DOHH2 (cell line): ENCODE results near the gene PCGF3.
"Not testable (repeated sequence)": the region's sequence is repeated elsewhere in the genome, so short reads cannot be mapped to it uniquely, and the experiment has no call there.

Experiments used
- H3F3A ChIP-seq: fragments of 200-600 bp; sonication (generic), shearing (Covaris generic); 2 replicates; pipeline ENCODE4 v1.6.0; 2016; ENCODE audit warnings: antibody characterized with exemption, mild to moderate bottlenecking; ENCODE audit not compliant: control insufficient read depth, insufficient read depth
- H3K27ac ChIP-seq: fragments of 200-600 bp; sonication (generic); 2 replicates; pipeline ENCODE4 v1.5.1; 2014; ENCODE audit warnings: low read depth, mild to moderate bottlenecking, low read length, moderate library complexity
- H3K27me3 ChIP-seq: fragments of 200-600 bp; sonication (generic); 2 replicates; pipeline ENCODE4 v1.6.1; 2014; ENCODE audit warnings: mild to moderate bottlenecking, low read length, mixed read lengths; ENCODE audit not compliant: control insufficient read depth
- H3K36me3 ChIP-seq: fragments of 200-600 bp; sonication (generic); 2 replicates; pipeline ENCODE4 v1.6.1; 2014; ENCODE audit warnings: mild to moderate bottlenecking, low read length, moderate library complexity, mixed read lengths; ENCODE audit not compliant: control insufficient read depth
- H3K4me1 ChIP-seq: fragments of 200-600 bp; sonication (generic); 2 replicates; pipeline ENCODE4 v1.6.1; 2014; ENCODE audit warnings: mild to moderate bottlenecking, low read length, mixed read lengths; ENCODE audit not compliant: control insufficient read depth
- H3K4me2 ChIP-seq: fragments of 200-600 bp; sonication (generic); 2 replicates; pipeline ENCODE4 v1.6.0; 2014; ENCODE audit warnings: mild to moderate bottlenecking, low read length, moderate library complexity
- H3K4me3 ChIP-seq: fragments of 200-600 bp; sonication (generic); 2 replicates; pipeline ENCODE4 v1.5.1; 2014; ENCODE audit warnings: mild to moderate bottlenecking, low read length, mixed read lengths
- H3K79me2 ChIP-seq: fragments of 200-600 bp; sonication (generic); 2 replicates; pipeline ENCODE4 v1.6.1; 2014; ENCODE audit warnings: mild to moderate bottlenecking, low read length, mixed read lengths; ENCODE audit not compliant: control insufficient read depth
- H3K9me2 ChIP-seq: fragments of 200-600 bp; sonication (generic); replicated peaks from 2 replicates; pipeline ENCODE4 v1.6.1; 2014; ENCODE audit warnings: mild to moderate bottlenecking, low read length, mixed read lengths; ENCODE audit not compliant: control insufficient read depth
- H3K9me3 ChIP-seq: fragments of 200-600 bp; sonication (generic); 2 replicates; pipeline ENCODE4 v1.6.1; 2014; ENCODE audit warnings: antibody characterized with exemption, low read length, mixed read lengths; ENCODE audit not compliant: control insufficient read depth, insufficient read depth
- H4K20me1 ChIP-seq: fragments of 200-600 bp; sonication (generic); 2 replicates; pipeline ENCODE4 v1.6.0; 2014; ENCODE audit warnings: low read depth, mild to moderate bottlenecking, antibody characterized with exemption, low read length, moderate library complexity; ENCODE audit not compliant: control insufficient read depth, insufficient read depth
- EZH2phosphoT487 ChIP-seq: fragments of 200-600 bp; sonication (generic); IDR thresholded peaks from 2 replicates; pipeline ENCODE4 v1.6.1; 2017; ENCODE audit warnings: borderline replicate concordance, mild to moderate bottlenecking, antibody characterized with exemption, low read length, moderate library complexity, mixed read lengths
- TF ChIP-seq, protein P1 (sequence below): fragments of 200-600 bp; sonication (generic); IDR thresholded peaks from one replicate; pipeline ENCODE4 v1.5.1; 2014; ENCODE audit warnings: antibody characterized with exemption, mild to moderate bottlenecking, low read depth, low read length; ENCODE audit not compliant: poor library complexity, severe bottlenecking

The PCGF3 gene

DNA sequence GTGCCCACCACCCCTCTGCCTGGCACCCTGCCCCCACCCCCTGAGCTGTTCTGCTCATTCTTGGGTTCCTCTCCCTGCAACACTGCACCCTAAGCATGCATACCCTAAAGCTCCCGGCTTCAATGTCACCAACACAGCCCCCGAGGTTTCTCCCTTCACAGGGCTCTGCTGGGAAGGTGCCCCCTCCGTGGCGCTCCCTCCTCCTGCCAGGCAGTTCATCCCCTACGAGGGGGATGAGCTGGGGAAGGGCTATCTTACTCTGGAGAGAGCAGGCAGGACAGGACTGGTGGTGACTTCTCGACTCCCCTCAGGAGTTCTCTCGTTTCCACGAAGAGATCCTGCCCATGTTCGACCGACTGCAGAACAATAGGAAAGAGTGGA, 38.1 kb upstream of the PCGF3 start:
- Histone ChIP-seq H3K9me3 (no peaks in the 10 kb centered on the region), H3F3A (no peaks in the 10 kb centered on the region), H3K4me1 (peaks cover 17% of the 10 kb centered on the region), H3K4me3 (no peak overlapping the region), H3K36me3 (peaks cover 21% of the 10 kb centered on the region), H3K79me2 (peaks cover under 1% of the 10 kb centered on the region), H4K20me1 (no peaks in the 10 kb centered on the region), H3K4me2 (no peak overlapping the region), H3K27me3 (no peaks in the 10 kb centered on the region), H3K27ac (no peak overlapping the region), H3K9me2 (no peaks in the 10 kb centered on the region)
- TF ChIP-seq EZH2phosphoT487: no peak

DNA sequence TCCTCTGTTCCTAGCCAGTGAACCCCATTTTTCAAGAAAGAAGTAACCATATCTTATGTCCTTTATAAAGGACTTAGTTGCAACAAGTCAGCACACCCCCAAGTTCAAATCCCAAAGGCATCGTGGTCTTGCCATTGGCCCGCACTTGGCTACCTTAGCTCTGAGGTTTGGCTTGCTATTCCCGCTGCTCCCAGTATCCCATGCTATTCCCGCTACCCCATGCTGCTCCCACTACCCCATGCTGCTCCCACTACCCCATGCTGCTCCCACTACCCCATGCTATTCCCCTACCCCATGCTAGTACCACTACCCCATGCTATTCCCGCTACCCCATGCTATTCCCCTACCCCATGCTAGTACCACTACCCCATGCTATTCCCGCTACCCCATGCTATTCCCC, 37.4 kb upstream of the PCGF3 start:
- not testable (repeated sequence) for H3K27ac ChIP-seq, H3K9me2 ChIP-seq, H4K20me1 ChIP-seq, H3K9me3 ChIP-seq, H3K4me3 ChIP-seq, H3K79me2 ChIP-seq, H3K4me2 ChIP-seq, H3K27me3 ChIP-seq, H3F3A ChIP-seq
- Histone ChIP-seq H3K36me3 (peaks cover 28% of the 10 kb centered on the region), H3K4me1 (peaks cover 17% of the 10 kb centered on the region)

DNA sequence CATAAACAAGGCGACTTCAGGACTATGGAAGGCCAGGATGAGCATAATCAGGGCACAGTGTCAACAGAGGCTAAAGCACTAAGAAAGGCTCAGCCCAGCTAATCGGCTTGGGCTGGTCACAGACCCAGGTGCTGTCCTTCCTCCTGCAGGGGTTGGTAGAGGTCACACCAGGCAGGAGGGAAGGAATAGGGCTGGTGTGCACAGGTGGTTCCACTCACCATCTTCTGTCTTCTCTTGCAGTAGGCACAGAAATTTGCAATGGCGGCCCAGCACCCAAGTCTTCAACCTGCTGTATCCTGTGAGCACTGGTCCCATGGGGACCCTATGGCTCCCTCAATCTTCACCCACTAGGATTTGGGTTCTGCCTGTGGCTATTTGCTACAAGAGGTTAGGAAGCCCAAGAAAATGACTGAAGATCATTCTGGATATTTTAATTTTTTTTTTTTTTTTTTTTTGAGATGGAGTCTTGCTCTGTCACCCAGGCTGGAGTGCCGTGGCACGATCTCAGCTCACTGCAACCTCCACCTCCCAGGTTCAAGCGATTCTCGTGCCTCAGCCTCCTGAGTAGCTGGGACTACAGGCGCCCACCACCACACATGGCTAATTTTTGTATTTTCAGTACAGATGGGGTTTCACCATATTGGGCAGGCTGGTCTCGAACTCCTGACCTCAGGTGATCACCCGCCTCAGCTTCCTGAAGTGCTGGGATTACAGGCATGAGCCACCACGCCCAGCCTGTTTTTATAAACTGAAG, 35.6 kb upstream of the PCGF3 start:
- H3K4me2 ChIP-seq, H3K4me3 ChIP-seq, H3K27ac ChIP-seq, H4K20me1 ChIP-seq, H3K27me3 ChIP-seq, H3F3A ChIP-seq, H3K4me1 ChIP-seq, H3K9me2 ChIP-seq, H3K9me3 ChIP-seq: not testable (repeated sequence)
- Histone ChIP-seq H3K79me2 (peaks cover 21% of the 10 kb centered on the region), H3K36me3 (peaks cover 39% of the 10 kb centered on the region)

DNA sequence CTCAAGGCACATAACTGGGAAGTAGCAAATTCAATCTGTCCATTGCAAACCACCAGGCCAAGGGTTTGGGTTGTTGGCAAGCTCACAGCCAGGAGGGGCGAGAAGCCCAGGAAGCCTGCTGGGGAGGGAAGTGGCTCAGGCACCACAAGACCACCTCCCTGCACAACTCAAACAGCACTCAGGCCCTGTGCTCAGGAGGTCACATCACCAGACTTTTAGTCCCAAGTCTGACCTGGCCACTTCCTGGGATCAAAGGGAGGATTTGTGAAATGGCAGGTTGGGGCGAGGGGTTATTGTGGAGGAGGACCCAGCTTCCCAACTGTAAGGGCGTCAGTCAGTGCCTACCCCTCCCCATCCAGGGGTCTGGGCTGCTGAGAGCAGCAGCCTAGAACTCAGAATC, 33.9 kb upstream of the PCGF3 start:
- Histone ChIP-seq H3K9me2 (no peaks in the 10 kb centered on the region), H3K36me3 (peaks cover 44% of the 10 kb centered on the region), H4K20me1 (no peaks in the 10 kb centered on the region), H3K79me2 (peaks cover 26% of the 10 kb centered on the region), H3K9me3 (no peaks in the 10 kb centered on the region), H3K4me2 (no peak overlapping the region), H3K4me3 (no peak overlapping the region), H3F3A (peaks cover 10% of the 10 kb centered on the region), H3K4me1 (peaks cover 27% of the 10 kb centered on the region), H3K27ac (no peak overlapping the region), H3K27me3 (no peaks in the 10 kb centered on the region)
- TF ChIP-seq, protein P1, sequence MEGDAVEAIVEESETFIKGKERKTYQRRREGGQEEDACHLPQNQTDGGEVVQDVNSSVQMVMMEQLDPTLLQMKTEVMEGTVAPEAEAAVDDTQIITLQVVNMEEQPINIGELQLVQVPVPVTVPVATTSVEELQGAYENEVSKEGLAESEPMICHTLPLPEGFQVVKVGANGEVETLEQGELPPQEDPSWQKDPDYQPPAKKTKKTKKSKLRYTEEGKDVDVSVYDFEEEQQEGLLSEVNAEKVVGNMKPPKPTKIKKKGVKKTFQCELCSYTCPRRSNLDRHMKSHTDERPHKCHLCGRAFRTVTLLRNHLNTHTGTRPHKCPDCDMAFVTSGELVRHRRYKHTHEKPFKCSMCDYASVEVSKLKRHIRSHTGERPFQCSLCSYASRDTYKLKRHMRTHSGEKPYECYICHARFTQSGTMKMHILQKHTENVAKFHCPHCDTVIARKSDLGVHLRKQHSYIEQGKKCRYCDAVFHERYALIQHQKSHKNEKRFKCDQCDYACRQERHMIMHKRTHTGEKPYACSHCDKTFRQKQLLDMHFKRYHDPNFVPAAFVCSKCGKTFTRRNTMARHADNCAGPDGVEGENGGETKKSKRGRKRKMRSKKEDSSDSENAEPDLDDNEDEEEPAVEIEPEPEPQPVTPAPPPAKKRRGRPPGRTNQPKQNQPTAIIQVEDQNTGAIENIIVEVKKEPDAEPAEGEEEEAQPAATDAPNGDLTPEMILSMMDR: no peak
- TF ChIP-seq EZH2phosphoT487: no peak

DNA sequence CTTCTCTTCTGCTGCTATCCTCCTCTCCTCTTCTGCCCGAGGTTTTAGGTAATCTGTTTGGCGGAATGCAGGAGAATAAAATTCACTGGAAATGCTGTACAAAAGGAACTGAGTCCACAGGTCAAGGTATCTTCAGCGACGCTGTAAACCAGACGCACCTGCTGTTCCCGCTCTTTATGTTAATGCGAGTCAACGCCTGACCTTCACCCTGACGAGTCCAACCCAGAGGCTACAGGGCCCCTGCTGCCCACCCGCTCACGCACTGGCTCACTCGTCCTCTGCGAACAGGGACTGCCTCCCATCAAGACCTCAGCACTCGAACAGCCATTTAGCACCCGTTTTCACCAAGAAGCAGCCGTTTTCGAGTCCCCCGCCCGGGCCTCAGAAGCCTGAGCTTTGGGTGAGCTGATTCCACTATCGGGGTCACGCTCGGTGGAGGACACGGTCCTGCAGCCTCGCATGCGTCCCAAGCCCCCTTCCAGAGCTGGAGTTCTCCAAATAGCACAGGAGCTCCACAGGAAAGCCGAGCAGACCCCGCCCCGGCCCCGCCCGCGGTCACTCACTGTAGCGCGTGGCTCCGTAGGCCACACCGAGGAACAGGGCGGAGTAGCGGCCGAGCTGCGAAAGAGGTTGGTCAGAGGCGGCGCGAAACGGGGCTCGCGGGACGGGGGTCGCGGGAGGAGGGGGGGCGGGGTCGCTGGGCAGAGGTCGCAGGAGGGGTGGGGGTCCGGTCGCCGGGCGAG, 32.1 kb upstream of the PCGF3 start:
- H4K20me1 ChIP-seq: no peaks in the 10 kb centered on the region
- H3K4me3 ChIP-seq: peak overlapping the region; percentile 89
- H3K4me2 ChIP-seq: peak overlapping the region; percentile 98
- H3K4me1 ChIP-seq: peaks cover 44% of the 10 kb centered on the region
- H3K36me3 ChIP-seq: peaks cover 44% of the 10 kb centered on the region
- peak overlapping the region; percentile 19 for H3K27ac ChIP-seq
- no peaks in the 10 kb centered on the region for H3K27me3 ChIP-seq
- H3F3A ChIP-seq: peaks cover 10% of the 10 kb centered on the region
- H3K79me2 ChIP-seq: peaks cover 26% of the 10 kb centered on the region
- H3K9me2 ChIP-seq: no peaks in the 10 kb centered on the region
- no peak for TF ChIP-seq EZH2phosphoT487
- TF ChIP-seq, protein P1: no peak
- no peaks in the 10 kb centered on the region for H3K9me3 ChIP-seq
